C4-2B (cell line): ENCODE results near the gene KDELR3.

ENCODE experiments used
- ZFX ChIP-seq: fragments of 450-650 bp; IDR thresholded peaks from 2 replicates; pipeline ENCODE4 v1.6.1; 2017
- TF ChIP-seq, protein P1 (sequence below): fragments of 450-650 bp; conservative IDR thresholded peaks from 2 replicates; pipeline ENCODE4 v1.5.1; 2017; ENCODE audit warnings: mild to moderate bottlenecking

GRCh38 chr22:38436629-38437395 is 31.1 kb upstream of the KDELR3 start:
- TF ChIP-seq, protein P1, sequence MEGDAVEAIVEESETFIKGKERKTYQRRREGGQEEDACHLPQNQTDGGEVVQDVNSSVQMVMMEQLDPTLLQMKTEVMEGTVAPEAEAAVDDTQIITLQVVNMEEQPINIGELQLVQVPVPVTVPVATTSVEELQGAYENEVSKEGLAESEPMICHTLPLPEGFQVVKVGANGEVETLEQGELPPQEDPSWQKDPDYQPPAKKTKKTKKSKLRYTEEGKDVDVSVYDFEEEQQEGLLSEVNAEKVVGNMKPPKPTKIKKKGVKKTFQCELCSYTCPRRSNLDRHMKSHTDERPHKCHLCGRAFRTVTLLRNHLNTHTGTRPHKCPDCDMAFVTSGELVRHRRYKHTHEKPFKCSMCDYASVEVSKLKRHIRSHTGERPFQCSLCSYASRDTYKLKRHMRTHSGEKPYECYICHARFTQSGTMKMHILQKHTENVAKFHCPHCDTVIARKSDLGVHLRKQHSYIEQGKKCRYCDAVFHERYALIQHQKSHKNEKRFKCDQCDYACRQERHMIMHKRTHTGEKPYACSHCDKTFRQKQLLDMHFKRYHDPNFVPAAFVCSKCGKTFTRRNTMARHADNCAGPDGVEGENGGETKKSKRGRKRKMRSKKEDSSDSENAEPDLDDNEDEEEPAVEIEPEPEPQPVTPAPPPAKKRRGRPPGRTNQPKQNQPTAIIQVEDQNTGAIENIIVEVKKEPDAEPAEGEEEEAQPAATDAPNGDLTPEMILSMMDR = no peak
- TF ChIP-seq ZFX = no peak
